Measurements from ENCODE around the gene TBC1D5.

Gene TBC1D5

DNA sequence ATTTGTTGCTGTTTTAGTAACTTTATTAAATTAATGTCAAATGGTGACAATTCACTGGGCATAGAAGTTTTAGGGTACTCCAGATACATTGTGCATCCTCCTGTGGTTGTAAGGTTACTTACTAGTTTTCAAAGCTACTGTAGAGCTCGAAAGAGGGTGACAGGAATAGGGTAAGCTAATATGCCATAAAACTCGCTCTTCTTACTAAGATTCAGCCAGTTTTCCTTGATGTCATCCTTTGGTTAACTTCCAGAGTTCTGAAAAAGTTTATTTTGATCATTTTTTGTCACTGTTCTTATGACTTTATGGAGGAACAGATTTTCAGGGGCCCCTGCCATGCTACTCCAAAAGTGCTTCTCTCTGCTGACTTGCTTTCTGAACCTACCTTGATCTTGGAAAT is 522.8 kb downstream of the TBC1D5 start:
- H3K36me3 Mint-ChIP-seq (ENCODE audit: low read depth): peaks cover 29% of the 10 kb centered on the region
- TF ChIP-seq CTCF (IDR thresholded peaks at IDR 0.05): no peak
- no peaks in the 10 kb centered on the region for H3K4me1 Mint-ChIP-seq
- H3K9me3 Mint-ChIP-seq: peaks cover 12% of the 10 kb centered on the region
- no peaks in the 10 kb centered on the region for H3K27me3 Mint-ChIP-seq (ENCODE audit: low read depth, poor library complexity)
- H3K27ac Mint-ChIP-seq: no peak overlapping the region
- DNase-seq: no peak
- H3K4me3 Mint-ChIP-seq: no peak overlapping the region

GRCh38 chr3:17218587-17218986 is 523.8 kb downstream of the TBC1D5 start:
- no peak for DNase-seq
- no peaks in the 10 kb centered on the region for H3K4me1 Mint-ChIP-seq
- no peak overlapping the region for H3K27ac Mint-ChIP-seq
- H3K4me3 Mint-ChIP-seq: no peak overlapping the region
- H3K36me3 Mint-ChIP-seq (ENCODE audit: low read depth): peaks cover 29% of the 10 kb centered on the region
- no peaks in the 10 kb centered on the region for H3K27me3 Mint-ChIP-seq (ENCODE audit: low read depth, poor library complexity)
- peaks cover 12% of the 10 kb centered on the region for H3K9me3 Mint-ChIP-seq
- TF ChIP-seq CTCF (IDR thresholded peaks at IDR 0.05): no peak

GRCh38 chr3:17217588-17217987 is 524.8 kb downstream of the TBC1D5 start:
- H3K27me3 Mint-ChIP-seq (ENCODE audit: low read depth, poor library complexity): no peaks in the 10 kb centered on the region
- H3K9me3 Mint-ChIP-seq: peaks cover 12% of the 10 kb centered on the region
- H3K27ac Mint-ChIP-seq: no peak overlapping the region
- no peak overlapping the region for H3K4me3 Mint-ChIP-seq
- H3K4me1 Mint-ChIP-seq: no peaks in the 10 kb centered on the region
- H3K36me3 Mint-ChIP-seq (ENCODE audit: low read depth): peaks cover 29% of the 10 kb centered on the region
- DNase-seq: no peak
- TF ChIP-seq CTCF (IDR thresholded peaks at IDR 0.05): no peak

GRCh38 chr3:17213102-17213501 is 529.3 kb downstream of the TBC1D5 start:
- TF ChIP-seq CTCF (IDR thresholded peaks at IDR 0.05): no peak
- Mint-ChIP-seq H3K9me3 (no peaks in the 10 kb centered on the region), H3K27me3 (ENCODE audit: low read depth, poor library complexity) (no peaks in the 10 kb centered on the region), H3K4me3 (no peak overlapping the region), H3K27ac (no peak overlapping the region), H3K36me3 (ENCODE audit: low read depth) (peaks cover 5% of the 10 kb centered on the region), H3K4me1 (no peaks in the 10 kb centered on the region)
- DNase-seq: no peak

GRCh38 chr3:17207979-17208378 is 534.5 kb downstream of the TBC1D5 start:
- Mint-ChIP-seq H3K4me3 (no peak overlapping the region), H3K27me3 (ENCODE audit: low read depth, poor library complexity) (no peaks in the 10 kb centered on the region), H3K4me1 (no peaks in the 10 kb centered on the region), H3K27ac (no peak overlapping the region), H3K36me3 (ENCODE audit: low read depth) (peaks cover 15% of the 10 kb centered on the region), H3K9me3 (peaks cover 8% of the 10 kb centered on the region)
- no peak for TF ChIP-seq CTCF (IDR thresholded peaks at IDR 0.05)
- DNase-seq: no peak

DNA sequence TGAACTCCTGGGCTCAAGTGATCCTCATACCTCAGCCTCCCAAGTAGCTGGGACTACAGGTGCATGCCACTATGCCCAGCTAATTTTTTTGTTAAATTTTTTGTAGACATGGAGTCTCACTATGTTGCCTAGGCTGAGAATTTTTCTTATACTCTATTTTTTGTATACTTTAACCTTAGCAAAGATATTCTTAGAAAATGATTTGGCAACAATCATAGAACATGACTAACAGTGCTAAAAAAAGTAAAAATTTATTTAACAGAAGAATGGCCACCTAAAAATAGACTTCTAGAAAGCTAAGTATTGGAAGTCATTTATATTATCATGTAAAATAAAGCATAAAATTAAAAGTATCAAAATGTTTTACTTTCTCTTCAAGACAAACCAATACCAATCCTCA is 535.4 kb downstream of the TBC1D5 start:
- DNase-seq: no peak
- Mint-ChIP-seq H3K27me3 (ENCODE audit: low read depth, poor library complexity) (no peaks in the 10 kb centered on the region), H3K36me3 (ENCODE audit: low read depth) (peaks cover 25% of the 10 kb centered on the region), H3K4me1 (no peaks in the 10 kb centered on the region), H3K27ac (no peak overlapping the region), H3K4me3 (no peak overlapping the region), H3K9me3 (peaks cover 18% of the 10 kb centered on the region)
- TF ChIP-seq CTCF (IDR thresholded peaks at IDR 0.05): no peak

Data from nephron progenitor cell (in vitro differentiated cells).